Mucosa of rectum (tissue), 2 donors: ENCODE measurements around the gene HSD17B11.
"Not testable (repeated sequence)": the region's sequence is repeated elsewhere in the genome, so short reads cannot be mapped to it uniquely, and the experiment has no call there.

Experiments
- H3K27ac ChIP-seq, 2 donors: one replicate each; pipeline ENCODE4 v1.7.0; 2013; ENCODE audit warnings: inconsistent platforms in 2 of 2, low read depth in 2 of 2, low read length in 2 of 2
- H3K27me3 ChIP-seq, 2 donors: one replicate each; pipeline ENCODE4 v1.7.0; 2013; ENCODE audit warnings: low read length in 2 of 2; ENCODE audit not compliant: control insufficient read depth in 2 of 2, insufficient read depth in 2 of 2
- H3K36me3 ChIP-seq, 2 donors: one replicate each; pipeline ENCODE4 v1.7.0; 2013; ENCODE audit warnings: low read length in 2 of 2; ENCODE audit not compliant: control insufficient read depth in 2 of 2, insufficient read depth in 2 of 2
- H3K4me1 ChIP-seq, 2 donors: one replicate each; pipeline ENCODE4 v1.7.0; 2013; ENCODE audit warnings: low read length in 2 of 2, mild to moderate bottlenecking in 1 of 2; ENCODE audit not compliant: control insufficient read depth in 2 of 2, insufficient read depth in 2 of 2
- H3K4me3 ChIP-seq, 2 donors: one replicate each; pipeline ENCODE4 v1.7.0; 2013; ENCODE audit warnings: low read length in 2 of 2
- H3K9ac ChIP-seq, 2 donors: one replicate each; pipeline ENCODE4 v1.7.0; 2013; ENCODE audit warnings: low read length in 2 of 2, low read depth in 1 of 2, mild to moderate bottlenecking in 1 of 2
- H3K9me3 ChIP-seq, 2 donors: one replicate each; pipeline ENCODE4 v1.7.0; 2013; ENCODE audit warnings: low read length in 2 of 2; ENCODE audit not compliant: control insufficient read depth in 2 of 2
- donor health status: healthy.
- donor health status: Normal muscosa, but diverticular disease.

Gene HSD17B11

DNA sequence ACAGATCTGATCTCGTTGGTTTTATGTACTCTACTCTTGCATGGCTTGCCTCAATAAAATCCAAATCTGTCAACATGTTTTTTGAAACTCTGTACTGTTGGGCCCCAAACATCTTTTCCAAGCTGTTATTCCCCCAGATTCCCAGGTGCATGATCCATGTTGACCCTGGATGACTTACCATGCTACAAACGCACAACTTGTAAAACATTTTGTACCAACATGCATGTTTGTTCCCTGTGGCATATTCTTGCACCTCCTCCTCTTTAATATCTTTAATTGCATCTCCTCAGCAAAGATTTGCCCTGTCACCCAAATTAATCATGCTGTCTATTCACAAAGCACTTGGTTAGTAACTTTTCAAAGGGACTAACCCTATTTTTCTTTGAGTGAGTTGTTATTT is 92.6 kb downstream of the HSD17B11 start:
- Histone ChIP-seq H3K27me3 (no peaks in the 10 kb centered on the region), H3K4me1 (no peaks in the 10 kb centered on the region), H3K9me3 (no peaks in the 10 kb centered on the region), H3K9ac (no peak overlapping the region), H3K36me3 (no peaks in the 10 kb centered on the region), H3K4me3 (no peak overlapping the region), H3K27ac (no peak overlapping the region)

DNA sequence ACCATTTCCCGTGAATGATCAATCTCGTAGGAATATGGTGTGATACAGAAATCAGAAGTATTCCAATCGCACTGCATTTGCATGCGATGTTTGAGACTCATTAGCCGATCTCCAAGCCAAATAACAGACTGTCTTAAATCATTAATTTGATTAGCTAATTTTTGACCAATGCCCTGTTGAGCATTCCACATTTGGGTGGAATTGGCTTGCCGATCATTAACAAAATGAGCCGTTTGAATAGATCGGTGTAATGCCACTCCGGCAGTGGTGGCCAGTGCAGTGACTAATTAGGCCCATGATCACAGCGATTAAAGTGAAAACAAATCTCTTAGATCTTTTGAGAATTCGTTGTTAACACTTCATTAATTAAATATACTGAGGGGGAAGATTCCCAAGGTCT is 96.1 kb downstream of the HSD17B11 start:
- H3K4me1 ChIP-seq, H3K9ac ChIP-seq, H3K9me3 ChIP-seq, H3K4me3 ChIP-seq, H3K36me3 ChIP-seq, H3K27me3 ChIP-seq, H3K27ac ChIP-seq: not testable (repeated sequence)

DNA sequence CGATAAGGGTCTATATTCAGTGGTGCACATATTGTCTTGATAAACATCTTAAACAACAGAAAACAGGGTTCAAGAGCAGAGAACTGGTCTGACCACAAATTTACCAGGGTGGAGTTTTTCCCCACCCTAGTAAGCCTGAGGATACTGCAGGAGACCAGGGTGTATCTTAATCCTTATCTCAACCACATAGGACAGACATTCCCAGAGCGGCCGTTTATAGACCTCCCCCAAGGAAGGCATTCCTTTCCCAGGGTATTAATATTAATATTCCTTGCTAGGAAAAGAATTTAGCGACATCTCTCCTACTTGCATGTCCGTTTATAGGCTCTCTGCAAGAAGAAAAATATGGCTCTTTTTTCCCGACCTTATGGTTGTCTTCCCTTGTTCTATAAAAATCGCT is 97.1 kb downstream of the HSD17B11 start:
- H3K27ac ChIP-seq, H3K9me3 ChIP-seq, H3K36me3 ChIP-seq, H3K9ac ChIP-seq, H3K27me3 ChIP-seq, H3K4me3 ChIP-seq, H3K4me1 ChIP-seq: not testable (repeated sequence)

DNA sequence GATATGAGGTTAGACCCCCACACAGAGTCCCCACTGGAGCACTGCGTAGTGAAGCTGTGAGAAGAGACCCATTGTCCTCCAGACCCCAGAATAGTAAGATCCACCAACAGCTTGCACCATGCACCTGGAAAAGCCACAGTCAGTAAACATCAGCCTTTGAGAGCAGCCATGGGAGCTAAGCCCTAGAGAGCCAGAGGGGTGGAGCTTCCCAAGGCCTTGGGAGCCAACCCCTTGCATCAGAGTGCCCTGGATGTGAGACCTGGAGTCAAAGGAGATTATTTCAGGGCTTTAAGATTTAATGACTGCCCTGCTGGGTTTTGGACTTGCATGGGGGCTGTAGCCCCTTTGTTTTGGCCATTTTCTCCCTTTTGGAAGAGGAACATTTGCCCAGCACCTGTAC is 104.0 kb downstream of the HSD17B11 start:
- Histone ChIP-seq H3K9me3 (peaks cover 0 to 7% of the 10 kb centered on the region in 2 donors), H3K4me3 (no peak overlapping the region), H3K9ac (no peak overlapping the region), H3K4me1 (no peaks in the 10 kb centered on the region), H3K27ac (no peak overlapping the region), H3K27me3 (no peaks in the 10 kb centered on the region), H3K36me3 (no peaks in the 10 kb centered on the region)
